ENCODE measurements around the gene SERPINE2. TPM values are rescaled to one million over a fixed set of nuclear protein-coding genes. Genes with fewer than 3 reads are reported as not detected.

SERPINE2 gene
- total RNA-seq, 1 donor from 2014 or later, result 69.1 TPM

- DNase-seq (ENCODE audit: extremely low spot score, unreplicated experiment), result no peak
- Mint-ChIP-seq H3K27me3 (ENCODE audit: unreplicated experiment) (no peaks in the 10 kb centered on the region), H3K4me1 (ENCODE audit: unreplicated experiment) (no peaks in the 10 kb centered on the region), H3K4me3 (ENCODE audit: unreplicated experiment) (no peak overlapping the region), H3K9me3 (ENCODE audit: unreplicated experiment) (no peaks in the 10 kb centered on the region), H3K27ac (ENCODE audit: unreplicated experiment) (no peak overlapping the region), H3K36me3 (ENCODE audit: unreplicated experiment) (no peaks in the 10 kb centered on the region)
- no peak for TF ChIP-seq CTCF (IDR thresholded peaks at IDR 0.05)
These were observed 33.6 kb upstream of the SERPINE2 start for GRCh38 chr2:224072541-224073188.

- Mint-ChIP-seq H3K4me1 (ENCODE audit: unreplicated experiment) (no peaks in the 10 kb centered on the region), H3K27me3 (ENCODE audit: unreplicated experiment) (no peaks in the 10 kb centered on the region), H3K27ac (ENCODE audit: unreplicated experiment) (no peak overlapping the region), H3K36me3 (ENCODE audit: unreplicated experiment) (no peaks in the 10 kb centered on the region), H3K9me3 (ENCODE audit: unreplicated experiment) (no peaks in the 10 kb centered on the region), H3K4me3 (ENCODE audit: unreplicated experiment) (no peak overlapping the region)
- DNase-seq (ENCODE audit: extremely low spot score, unreplicated experiment), result no peak
- TF ChIP-seq CTCF (IDR thresholded peaks at IDR 0.05), result no peak
These were observed 30.1 kb upstream of the SERPINE2 start for GRCh38 chr2:224069172-224069571.

GRCh38 chr2:224063298-224063648 is 24.2 kb upstream of the SERPINE2 start:
- H3K4me3 Mint-ChIP-seq (ENCODE audit: unreplicated experiment), result no peak overlapping the region
- no peaks in the 10 kb centered on the region for H3K9me3 Mint-ChIP-seq (ENCODE audit: unreplicated experiment)
- no peaks in the 10 kb centered on the region for H3K4me1 Mint-ChIP-seq (ENCODE audit: unreplicated experiment)
- H3K36me3 Mint-ChIP-seq (ENCODE audit: unreplicated experiment), result no peaks in the 10 kb centered on the region
- no peak overlapping the region for H3K27ac Mint-ChIP-seq (ENCODE audit: unreplicated experiment)
- no peak for TF ChIP-seq CTCF (IDR thresholded peaks at IDR 0.05)
- no peak for DNase-seq (ENCODE audit: extremely low spot score, unreplicated experiment)
- H3K27me3 Mint-ChIP-seq (ENCODE audit: unreplicated experiment), result no peaks in the 10 kb centered on the region

GRCh38 chr2:224062481-224063297 is 23.6 kb upstream of the SERPINE2 start:
- H3K36me3 Mint-ChIP-seq (ENCODE audit: unreplicated experiment), result no peaks in the 10 kb centered on the region
- H3K27ac Mint-ChIP-seq (ENCODE audit: unreplicated experiment), result no peak overlapping the region
- no peak overlapping the region for H3K4me3 Mint-ChIP-seq (ENCODE audit: unreplicated experiment)
- DNase-seq (ENCODE audit: extremely low spot score, unreplicated experiment), result no peak
- no peak for TF ChIP-seq CTCF (IDR thresholded peaks at IDR 0.05)
- H3K4me1 Mint-ChIP-seq (ENCODE audit: unreplicated experiment), result no peaks in the 10 kb centered on the region
- no peaks in the 10 kb centered on the region for H3K9me3 Mint-ChIP-seq (ENCODE audit: unreplicated experiment)
- H3K27me3 Mint-ChIP-seq (ENCODE audit: unreplicated experiment), result no peaks in the 10 kb centered on the region

GRCh38 chr2:224060783-224061482 is 21.8 kb upstream of the SERPINE2 start:
- no peak for DNase-seq (ENCODE audit: extremely low spot score, unreplicated experiment)
- Mint-ChIP-seq H3K27ac (ENCODE audit: unreplicated experiment) (no peak overlapping the region), H3K4me1 (ENCODE audit: unreplicated experiment) (no peaks in the 10 kb centered on the region), H3K36me3 (ENCODE audit: unreplicated experiment) (no peaks in the 10 kb centered on the region), H3K9me3 (ENCODE audit: unreplicated experiment) (peaks cover 4% of the 10 kb centered on the region), H3K4me3 (ENCODE audit: unreplicated experiment) (no peak overlapping the region), H3K27me3 (ENCODE audit: unreplicated experiment) (no peaks in the 10 kb centered on the region)
- TF ChIP-seq CTCF (IDR thresholded peaks at IDR 0.05), result no peak

Measured in osteocyte (in vitro differentiated cells).